ENCODE data around the gene SETD1A. TPM values are rescaled to one million over a fixed set of nuclear protein-coding genes. Genes with fewer than 3 reads are reported as not detected.

SETD1A gene
- total RNA-seq, 1 donor from 2014 or later = 8.3 TPM

DNA sequence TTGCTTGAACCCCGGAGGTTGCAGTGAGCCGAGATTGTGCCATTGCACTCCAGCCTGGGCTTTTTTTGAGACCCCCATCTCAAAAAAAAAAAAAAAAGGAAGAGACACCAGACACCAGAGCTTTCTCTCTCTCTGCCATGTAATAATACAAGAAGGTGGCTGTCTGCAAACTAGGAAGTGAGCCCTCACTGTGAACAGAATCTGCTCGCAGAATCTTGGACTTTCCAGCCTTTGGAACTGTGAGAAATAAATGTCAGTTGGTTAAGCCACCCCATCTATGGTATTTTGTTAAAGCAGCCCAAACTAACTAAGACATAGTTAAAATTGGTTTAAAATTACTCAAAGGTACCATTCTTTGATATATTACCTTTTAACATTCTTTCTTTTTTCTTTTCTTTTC lies 63.0 kb downstream of the SETD1A start:
- intact Hi-C loops (cut with DNase I) = no loop called here
- DNase-seq (ENCODE audit: low spot score in 2 of 2) = no peak

DNA sequence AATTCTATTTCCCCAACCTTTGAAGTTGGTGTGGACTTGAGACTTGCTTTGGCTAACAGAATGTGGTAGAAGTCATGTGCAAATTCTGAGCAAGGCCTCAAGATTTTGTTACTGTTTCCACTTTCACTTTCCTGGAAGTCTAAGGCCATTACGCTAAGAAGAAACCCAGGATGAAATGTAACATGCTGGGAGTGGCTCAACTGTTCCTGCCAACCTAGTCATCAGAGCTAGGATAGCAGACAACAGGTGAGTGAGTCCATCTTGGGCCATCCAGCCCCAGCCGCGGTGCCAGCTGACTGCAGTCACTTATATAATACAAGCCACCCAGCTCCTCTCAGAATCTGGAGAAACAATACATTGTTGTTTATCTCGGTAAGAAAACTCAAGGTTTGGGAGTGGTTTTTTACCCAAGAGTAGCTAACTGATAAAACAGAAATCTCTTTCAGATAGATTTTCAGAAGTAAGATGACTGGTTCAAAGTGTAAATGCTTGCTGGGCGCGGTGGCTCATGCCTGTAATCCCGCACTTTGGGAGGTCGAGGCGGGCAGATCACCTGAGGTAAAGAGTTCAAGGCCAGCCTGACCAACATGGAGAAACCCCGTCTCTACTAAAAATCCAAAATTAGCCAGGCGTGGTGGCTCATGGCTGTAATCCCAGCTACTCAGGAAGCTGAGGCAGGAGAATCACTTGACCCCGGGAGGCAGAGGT lies 65.1 kb downstream of the SETD1A start:
- no peaks in the 10 kb centered on the region for H3K36me3 ChIP-seq
- no peak for DNase-seq (ENCODE audit: low spot score in 2 of 2)
- H3K4me1 ChIP-seq = no peaks in the 10 kb centered on the region
- no peaks in the 10 kb centered on the region for H3K27me3 ChIP-seq
- no peak overlapping the region for H3K4me3 ChIP-seq
- no peaks in the 10 kb centered on the region for H3K9me3 ChIP-seq
- H3K27ac ChIP-seq = no peak overlapping the region
- TF ChIP-seq, protein P1, sequence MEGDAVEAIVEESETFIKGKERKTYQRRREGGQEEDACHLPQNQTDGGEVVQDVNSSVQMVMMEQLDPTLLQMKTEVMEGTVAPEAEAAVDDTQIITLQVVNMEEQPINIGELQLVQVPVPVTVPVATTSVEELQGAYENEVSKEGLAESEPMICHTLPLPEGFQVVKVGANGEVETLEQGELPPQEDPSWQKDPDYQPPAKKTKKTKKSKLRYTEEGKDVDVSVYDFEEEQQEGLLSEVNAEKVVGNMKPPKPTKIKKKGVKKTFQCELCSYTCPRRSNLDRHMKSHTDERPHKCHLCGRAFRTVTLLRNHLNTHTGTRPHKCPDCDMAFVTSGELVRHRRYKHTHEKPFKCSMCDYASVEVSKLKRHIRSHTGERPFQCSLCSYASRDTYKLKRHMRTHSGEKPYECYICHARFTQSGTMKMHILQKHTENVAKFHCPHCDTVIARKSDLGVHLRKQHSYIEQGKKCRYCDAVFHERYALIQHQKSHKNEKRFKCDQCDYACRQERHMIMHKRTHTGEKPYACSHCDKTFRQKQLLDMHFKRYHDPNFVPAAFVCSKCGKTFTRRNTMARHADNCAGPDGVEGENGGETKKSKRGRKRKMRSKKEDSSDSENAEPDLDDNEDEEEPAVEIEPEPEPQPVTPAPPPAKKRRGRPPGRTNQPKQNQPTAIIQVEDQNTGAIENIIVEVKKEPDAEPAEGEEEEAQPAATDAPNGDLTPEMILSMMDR (IDR thresholded peaks at IDR 0.05) = no peak
- intact Hi-C loops (cut with DNase I) = no loop called here

More for the DNA sequence above, 63.0 kb downstream of the SETD1A start:
- H3K27me3 ChIP-seq = no peaks in the 10 kb centered on the region
- H3K9me3 ChIP-seq = no peaks in the 10 kb centered on the region
- no peak overlapping the region for H3K27ac ChIP-seq
- H3K36me3 ChIP-seq = no peaks in the 10 kb centered on the region
- no peaks in the 10 kb centered on the region for H3K4me1 ChIP-seq
- TF ChIP-seq, protein P1 (IDR thresholded peaks at IDR 0.05) = no peak
- no peak overlapping the region for H3K4me3 ChIP-seq

DNA sequence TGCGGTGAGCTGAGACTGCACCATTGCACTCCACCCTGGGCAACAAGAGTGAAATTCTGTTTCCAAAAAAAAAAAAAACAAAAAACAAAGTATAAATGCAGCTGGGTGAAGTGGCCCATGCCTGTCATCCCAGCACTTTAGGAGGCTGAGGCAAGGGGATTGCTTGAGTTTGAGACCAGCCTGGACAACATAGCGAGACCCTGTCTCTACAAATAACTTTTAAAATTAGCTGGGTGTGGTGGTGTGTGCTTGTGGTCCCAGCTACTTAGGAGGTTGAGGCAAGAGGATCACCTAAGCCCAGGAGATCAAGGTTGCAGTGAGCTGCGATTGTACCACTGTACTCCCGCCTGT lies 65.7 kb downstream of the SETD1A start:
- Histone ChIP-seq H3K4me3 (no peak overlapping the region), H3K36me3 (no peaks in the 10 kb centered on the region), H3K27ac (no peak overlapping the region), H3K9me3 (no peaks in the 10 kb centered on the region), H3K27me3 (no peaks in the 10 kb centered on the region), H3K4me1 (no peaks in the 10 kb centered on the region)
- TF ChIP-seq, protein P1 (IDR thresholded peaks at IDR 0.05) = no peak
- intact Hi-C loops (cut with DNase I) = no loop called here
- DNase-seq (ENCODE audit: low spot score in 2 of 2) = no peak

DNA sequence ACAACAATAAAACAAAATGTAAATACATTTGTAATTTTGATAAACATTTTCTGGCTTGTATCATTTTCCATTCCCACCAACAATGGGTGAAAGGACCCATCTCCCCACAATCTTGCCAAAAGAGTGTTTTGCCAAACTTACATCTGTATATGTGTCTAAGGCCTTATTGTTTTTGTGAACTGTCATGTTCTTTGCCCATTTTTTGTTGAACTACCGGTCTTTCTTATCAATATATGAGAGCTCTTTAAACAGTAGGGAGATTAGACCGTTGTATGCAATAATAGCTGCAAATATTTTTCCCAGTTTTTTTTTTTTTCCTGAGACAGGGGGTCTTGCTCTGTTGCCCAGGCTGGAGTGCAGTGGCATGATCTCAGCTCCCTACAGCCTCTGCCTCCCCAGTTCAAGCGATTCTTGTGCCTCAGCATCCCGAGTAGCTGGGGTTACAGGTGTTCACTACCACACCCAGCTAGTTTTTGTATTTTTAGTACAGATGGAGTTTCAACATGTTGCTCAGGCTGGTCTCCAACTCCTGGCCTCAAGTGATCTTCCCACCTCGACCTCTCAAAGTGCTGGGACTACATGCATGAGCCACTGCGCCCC lies 66.2 kb downstream of the SETD1A start:
- Histone ChIP-seq H3K4me1 (no peaks in the 10 kb centered on the region), H3K36me3 (no peaks in the 10 kb centered on the region), H3K4me3 (no peak overlapping the region), H3K9me3 (no peaks in the 10 kb centered on the region), H3K27ac (no peak overlapping the region), H3K27me3 (no peaks in the 10 kb centered on the region)
- TF ChIP-seq, protein P1 (IDR thresholded peaks at IDR 0.05) = no peak
- intact Hi-C loops (cut with DNase I) = no loop called here
- DNase-seq (ENCODE audit: low spot score in 2 of 2) = no peak

DNA sequence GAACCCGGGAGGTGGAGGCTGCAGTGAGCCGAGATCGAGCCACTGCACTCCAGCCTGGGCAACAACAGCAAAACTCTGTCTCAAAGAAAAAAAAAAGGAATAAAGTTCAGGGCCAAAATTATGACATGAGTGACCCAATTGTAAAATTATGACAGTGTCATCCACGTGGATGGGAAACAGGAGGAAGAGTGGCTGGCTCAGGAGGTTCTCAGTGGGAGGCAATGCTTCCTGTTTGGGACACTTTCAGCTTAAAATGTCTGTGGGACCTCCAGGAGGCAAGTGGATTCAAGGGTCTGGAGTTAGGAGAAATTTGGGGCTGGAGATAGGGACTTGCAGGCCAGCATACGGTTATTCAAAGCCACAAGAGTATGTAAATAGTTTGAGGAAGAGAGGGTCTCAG lies 67.8 kb downstream of the SETD1A start:
- intact Hi-C loops (cut with DNase I) = no loop called here
- Histone ChIP-seq H3K27me3 (no peaks in the 10 kb centered on the region), H3K4me3 (no peak overlapping the region), H3K4me1 (no peaks in the 10 kb centered on the region), H3K36me3 (no peaks in the 10 kb centered on the region), H3K27ac (no peak overlapping the region), H3K9me3 (no peaks in the 10 kb centered on the region)
- DNase-seq (ENCODE audit: low spot score in 2 of 2) = no peak
- TF ChIP-seq, protein P1 (IDR thresholded peaks at IDR 0.05) = no peak
